Fibroblast of mammary gland (primary cell): ENCODE data around the gene ST3GAL3.

Source experiments
- DNase-seq: peaks from one replicate; pipeline ENCODE4 v3.0.0-alpha.2; 2010; ENCODE audit warnings: low read depth
- H3K4me3 ChIP-seq: 2 replicates; pipeline ENCODE4 v1.5.1; 2011; ENCODE audit warnings: low read depth, mild to moderate bottlenecking, low read length, moderate library complexity; ENCODE audit not compliant: control insufficient read depth
- TF ChIP-seq, protein P1 (sequence below): conservative IDR thresholded peaks from 2 replicates; pipeline ENCODE4 v1.5.1; 2011; ENCODE audit warnings: low read depth, low read length, inconsistent platforms; ENCODE audit not compliant: control insufficient read depth, insufficient read depth

ST3GAL3 gene

GRCh38 chr1:43874716-43875115 is 167.4 kb downstream of the ST3GAL3 start:
- DNase-seq = no peak
- H3K4me3 ChIP-seq = no peak overlapping the region
- TF ChIP-seq, protein P1, sequence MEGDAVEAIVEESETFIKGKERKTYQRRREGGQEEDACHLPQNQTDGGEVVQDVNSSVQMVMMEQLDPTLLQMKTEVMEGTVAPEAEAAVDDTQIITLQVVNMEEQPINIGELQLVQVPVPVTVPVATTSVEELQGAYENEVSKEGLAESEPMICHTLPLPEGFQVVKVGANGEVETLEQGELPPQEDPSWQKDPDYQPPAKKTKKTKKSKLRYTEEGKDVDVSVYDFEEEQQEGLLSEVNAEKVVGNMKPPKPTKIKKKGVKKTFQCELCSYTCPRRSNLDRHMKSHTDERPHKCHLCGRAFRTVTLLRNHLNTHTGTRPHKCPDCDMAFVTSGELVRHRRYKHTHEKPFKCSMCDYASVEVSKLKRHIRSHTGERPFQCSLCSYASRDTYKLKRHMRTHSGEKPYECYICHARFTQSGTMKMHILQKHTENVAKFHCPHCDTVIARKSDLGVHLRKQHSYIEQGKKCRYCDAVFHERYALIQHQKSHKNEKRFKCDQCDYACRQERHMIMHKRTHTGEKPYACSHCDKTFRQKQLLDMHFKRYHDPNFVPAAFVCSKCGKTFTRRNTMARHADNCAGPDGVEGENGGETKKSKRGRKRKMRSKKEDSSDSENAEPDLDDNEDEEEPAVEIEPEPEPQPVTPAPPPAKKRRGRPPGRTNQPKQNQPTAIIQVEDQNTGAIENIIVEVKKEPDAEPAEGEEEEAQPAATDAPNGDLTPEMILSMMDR = no peak

GRCh38 chr1:43875331-43875730 is 168.0 kb downstream of the ST3GAL3 start:
- TF ChIP-seq, protein P1 = no peak
- no peak overlapping the region for H3K4me3 ChIP-seq
- no peak for DNase-seq

DNA sequence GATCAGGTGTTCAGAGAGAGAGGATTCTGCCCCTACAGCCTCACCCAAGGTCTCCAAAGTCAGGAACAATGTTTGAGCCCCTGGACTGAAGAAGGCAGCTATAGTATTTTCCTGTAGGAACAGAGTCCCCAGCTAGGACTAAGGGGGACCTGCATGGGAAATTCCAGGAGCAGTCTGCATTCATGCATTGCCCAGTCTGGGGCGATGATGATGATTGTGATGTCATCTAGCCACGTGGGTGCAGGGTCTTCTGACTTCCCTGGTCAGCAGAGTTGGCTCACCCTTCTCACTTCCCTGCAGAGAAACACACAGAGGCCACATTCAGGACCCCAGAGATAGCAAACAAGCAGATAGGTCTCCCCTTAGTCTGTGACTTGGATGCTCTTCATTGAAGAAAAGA is 169.8 kb downstream of the ST3GAL3 start:
- TF ChIP-seq, protein P1 = no peak
- H3K4me3 ChIP-seq = no peak overlapping the region
- no peak for DNase-seq

DNA sequence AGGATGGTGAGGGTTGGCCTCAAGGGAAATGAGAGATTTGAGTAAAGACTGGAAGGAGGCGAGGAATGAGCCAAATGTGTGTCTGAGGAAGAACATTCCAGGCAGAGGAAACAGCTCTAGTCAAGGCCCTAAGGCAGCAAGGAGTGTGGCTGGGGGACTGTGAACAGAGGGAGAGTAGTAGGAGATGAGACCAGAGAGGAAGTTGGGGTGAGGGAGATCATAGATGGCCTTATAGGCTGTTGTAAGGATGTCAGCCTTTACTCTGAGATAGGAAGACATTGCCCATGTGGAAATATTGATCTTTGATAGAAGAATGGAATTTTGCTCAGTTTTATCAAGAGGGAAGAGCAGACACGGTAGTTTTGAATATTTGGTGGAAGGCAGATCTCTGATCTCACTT is 171.1 kb downstream of the ST3GAL3 start:
- no peak overlapping the region for H3K4me3 ChIP-seq
- TF ChIP-seq, protein P1 = no peak
- no peak for DNase-seq

DNA sequence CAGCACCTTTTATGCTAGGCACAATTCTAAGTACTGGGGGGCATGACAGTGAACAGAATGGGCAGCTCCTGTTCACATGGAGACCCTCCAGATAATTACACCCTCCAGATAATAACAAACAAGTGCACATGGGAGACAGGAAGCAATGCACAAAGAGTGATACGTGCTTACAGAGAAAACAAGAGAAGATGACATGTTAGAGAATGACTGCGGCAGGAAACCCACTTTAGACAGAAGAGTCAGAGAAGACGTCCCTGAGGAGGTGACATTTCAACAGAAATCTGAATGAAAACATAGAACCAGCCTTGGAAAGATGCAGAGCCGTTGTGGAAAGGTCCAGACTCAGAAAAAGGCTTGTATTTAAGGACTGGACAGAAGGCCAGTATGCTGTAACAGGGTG is 171.5 kb downstream of the ST3GAL3 start:
- DNase-seq = no peak
- H3K4me3 ChIP-seq = no peak overlapping the region
- TF ChIP-seq, protein P1 = no peak

DNA sequence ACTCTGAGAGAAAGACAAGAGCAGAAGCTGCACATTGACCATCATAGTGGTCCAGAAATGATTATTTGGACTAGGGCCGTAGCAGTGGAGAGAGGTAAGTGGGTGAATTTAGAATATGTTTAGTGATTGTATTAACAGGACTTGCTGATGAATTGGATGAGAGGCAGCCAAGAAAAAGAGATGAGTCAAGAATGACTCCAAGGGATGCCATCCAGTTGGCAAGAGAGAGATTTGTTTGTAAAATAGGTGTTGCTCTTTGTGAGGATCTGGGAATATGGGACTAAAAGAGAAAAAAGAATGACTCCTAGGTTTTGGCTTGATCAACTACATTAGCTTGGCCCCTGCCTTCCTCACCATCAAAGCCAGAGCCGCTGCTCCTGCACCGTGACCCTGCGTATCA is 172.1 kb downstream of the ST3GAL3 start:
- TF ChIP-seq, protein P1 = no peak
- peak; percentile 83 for DNase-seq
- H3K4me3 ChIP-seq = no peak overlapping the region

DNA sequence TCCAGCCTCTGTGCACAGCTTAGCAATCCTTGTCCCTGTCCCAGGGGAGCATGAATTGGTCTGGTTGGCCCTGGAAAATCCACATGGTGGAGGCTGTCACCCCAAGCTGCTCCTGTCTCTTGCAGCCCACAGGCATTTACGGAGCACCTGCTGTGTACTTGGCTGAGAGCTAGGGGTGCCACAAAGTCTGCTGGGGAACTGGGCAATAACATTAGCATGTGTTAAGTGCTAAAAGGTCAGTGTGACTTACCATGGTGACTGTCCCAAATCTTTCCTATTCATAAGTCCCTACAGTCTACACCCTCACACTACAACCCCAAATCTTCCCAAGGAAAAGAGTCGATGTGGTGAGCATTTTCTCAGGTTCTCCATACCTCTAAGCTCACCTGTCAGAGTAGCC is 172.7 kb downstream of the ST3GAL3 start:
- no peak for DNase-seq
- TF ChIP-seq, protein P1 = no peak
- H3K4me3 ChIP-seq = no peak overlapping the region
